ENCODE data around the gene FBXO2. TPM values are rescaled to one million over a fixed set of nuclear protein-coding genes. Genes with fewer than 3 reads are reported as not detected.

Gene FBXO2
- total and polyA plus RNA-seq, 2 donors (not counting 1 experiment from before 2014, with no cell fraction given): 0.87 to 2.6 TPM

DNA sequence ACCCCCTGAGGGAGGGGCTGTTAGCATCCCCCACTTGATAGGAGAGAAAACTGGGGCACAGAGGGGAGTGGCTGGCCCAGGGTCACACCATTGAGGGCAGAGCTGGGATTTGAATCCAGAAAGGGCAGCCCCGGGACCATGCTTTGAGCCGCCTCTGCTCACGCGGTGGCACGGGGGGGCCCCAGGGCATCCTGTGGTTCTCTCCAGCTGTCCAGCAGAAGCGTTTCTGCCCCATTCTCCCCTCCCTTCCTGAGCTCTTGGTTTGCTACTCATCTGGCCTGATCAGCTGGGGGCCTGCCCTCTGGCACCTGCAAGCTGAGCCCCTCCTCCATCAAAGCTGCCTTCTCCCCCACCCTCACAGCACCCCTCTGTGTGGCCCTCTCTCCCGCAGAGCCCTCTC is 37.5 kb downstream of the FBXO2 start:
- TF ChIP-seq EZH2 (IDR thresholded peaks at IDR 0.05; ENCODE audit: low read length, missing control alignments): no peak
- TF ChIP-seq CTCF (conservative IDR thresholded peaks at IDR 0.05 in 1 of 2, IDR thresholded peaks at IDR 0.05 in 1 of 2; ENCODE audit: low read depth in 1 of 2, low read length in 2 of 2): no peak
- Histone ChIP-seq H3K4me3 (replicated peaks in 1 of 4; ENCODE audit: control extremely low read depth in 1 of 4, insufficient read depth in 1 of 4, low read depth in 3 of 4, low read length in 4 of 4) (no peak overlapping the region), H3K9ac (ENCODE audit: insufficient read depth, low read length) (no peak overlapping the region), H2AFZ (ENCODE audit: low read length) (no peak overlapping the region), H3K9me3 (ENCODE audit: control insufficient read depth, insufficient read depth, low read depth, low read length) (no peaks in the 10 kb centered on the region), H4K20me1 (ENCODE audit: control insufficient read depth, extremely low read depth, insufficient read depth, low read length) (no peaks in the 10 kb centered on the region), H3K4me2 (ENCODE audit: extremely low read depth, insufficient read depth, low read length) (no peak overlapping the region), H3K27ac (ENCODE audit: insufficient read depth, low read length) (no peak overlapping the region), H3K4me1 (ENCODE audit: control insufficient read depth, extremely low read depth, insufficient read depth, low read length) (no peaks in the 10 kb centered on the region), H3K27me3 (ENCODE audit: control insufficient read depth, insufficient read depth, low read length) (peaks cover 2% of the 10 kb centered on the region), H3K36me3 (ENCODE audit: control insufficient read depth, insufficient read depth, low read length) (no peaks in the 10 kb centered on the region), H3K79me2 (ENCODE audit: control insufficient read depth, insufficient read depth, low read length) (no peaks in the 10 kb centered on the region)
- no peak for DNase-seq (ENCODE audit: low read depth in 2 of 2)

- no peak for TF ChIP-seq CTCF (conservative IDR thresholded peaks at IDR 0.05 in 1 of 2, IDR thresholded peaks at IDR 0.05 in 1 of 2; ENCODE audit: low read depth in 1 of 2, low read length in 2 of 2)
- Histone ChIP-seq H3K27me3 (ENCODE audit: control insufficient read depth, insufficient read depth, low read length) (peaks cover 2% of the 10 kb centered on the region), H3K27ac (ENCODE audit: insufficient read depth, low read length) (no peak overlapping the region), H4K20me1 (ENCODE audit: control insufficient read depth, extremely low read depth, insufficient read depth, low read length) (no peaks in the 10 kb centered on the region), H3K4me3 (replicated peaks in 1 of 4; ENCODE audit: control extremely low read depth in 1 of 4, insufficient read depth in 1 of 4, low read depth in 3 of 4, low read length in 4 of 4) (no peak overlapping the region), H3K4me2 (ENCODE audit: extremely low read depth, insufficient read depth, low read length) (no peak overlapping the region), H2AFZ (ENCODE audit: low read length) (no peak overlapping the region), H3K79me2 (ENCODE audit: control insufficient read depth, insufficient read depth, low read length) (no peaks in the 10 kb centered on the region), H3K4me1 (ENCODE audit: control insufficient read depth, extremely low read depth, insufficient read depth, low read length) (no peaks in the 10 kb centered on the region), H3K36me3 (ENCODE audit: control insufficient read depth, insufficient read depth, low read length) (no peaks in the 10 kb centered on the region), H3K9me3 (ENCODE audit: control insufficient read depth, insufficient read depth, low read depth, low read length) (no peaks in the 10 kb centered on the region), H3K9ac (ENCODE audit: insufficient read depth, low read length) (no peak overlapping the region)
- no peak for DNase-seq (ENCODE audit: low read depth in 2 of 2)
These were observed 39.1 kb downstream of the FBXO2 start for GRCh38 chr1:11615090-11615489.

- H3K36me3 ChIP-seq (ENCODE audit: control insufficient read depth, insufficient read depth, low read length): no peaks in the 10 kb centered on the region
- H3K4me3 ChIP-seq (replicated peaks in 1 of 4; ENCODE audit: control extremely low read depth in 1 of 4, insufficient read depth in 1 of 4, low read depth in 3 of 4, low read length in 4 of 4): no peak overlapping the region
- no peaks in the 10 kb centered on the region for H4K20me1 ChIP-seq (ENCODE audit: control insufficient read depth, extremely low read depth, insufficient read depth, low read length)
- H3K4me2 ChIP-seq (ENCODE audit: extremely low read depth, insufficient read depth, low read length): no peak overlapping the region
- H3K27me3 ChIP-seq (ENCODE audit: control insufficient read depth, insufficient read depth, low read length): peaks cover 2% of the 10 kb centered on the region
- H3K4me1 ChIP-seq (ENCODE audit: control insufficient read depth, extremely low read depth, insufficient read depth, low read length): no peaks in the 10 kb centered on the region
- H3K9ac ChIP-seq (ENCODE audit: insufficient read depth, low read length): no peak overlapping the region
- no peak for TF ChIP-seq CTCF (conservative IDR thresholded peaks at IDR 0.05 in 1 of 2, IDR thresholded peaks at IDR 0.05 in 1 of 2; ENCODE audit: low read depth in 1 of 2, low read length in 2 of 2)
- no peak for TF ChIP-seq EZH2 (IDR thresholded peaks at IDR 0.05; ENCODE audit: low read length, missing control alignments)
- H2AFZ ChIP-seq (ENCODE audit: low read length): no peak overlapping the region
- DNase-seq (ENCODE audit: low read depth in 2 of 2): no peak
- H3K27ac ChIP-seq (ENCODE audit: insufficient read depth, low read length): no peak overlapping the region
- H3K79me2 ChIP-seq (ENCODE audit: control insufficient read depth, insufficient read depth, low read length): no peaks in the 10 kb centered on the region
- no peaks in the 10 kb centered on the region for H3K9me3 ChIP-seq (ENCODE audit: control insufficient read depth, insufficient read depth, low read depth, low read length)
These were observed 40.9 kb downstream of the FBXO2 start for GRCh38 chr1:11613347-11613746.

All from fibroblast of lung (primary cell).